H1 (cell line): ENCODE data around the gene RNF175. TPM values are rescaled to one million over a fixed set of nuclear protein-coding genes. Genes with fewer than 3 reads are reported as not detected.

Experiments used
- CTCF ChIA-PET: fragments of 300-600 bp; sonication (Branson Sonifier 250); formaldehyde crosslinking; loops from one replicate; lab custom pipeline; 2021; ENCODE audit not compliant: partially characterized antibody; lab: Charles Lee
- POLR2A ChIA-PET: fragments of 300-600 bp; sonication (Branson Sonifier 250); formaldehyde crosslinking; loops from one replicate; lab custom pipeline; 2021; ENCODE audit warnings: inconsistent platforms; ENCODE audit not compliant: partially characterized antibody; lab: Charles Lee
- DNase-seq, 2 experiments: peaks; one replicate each; pipeline versions ENCODE4 v3.0.0 to v3.0.0-alpha.2; 2010 to 2022; ENCODE audit warnings: low spot score in 2 of 2, low read depth in 1 of 2, mixed read lengths in 1 of 2
- FAIRE-seq: peaks from 2 replicates; lab custom pipeline; 2011; peaks lifted over from hg19 to GRCh38; lab: Jason Lieb, UNC
- H2AFZ ChIP-seq: 2 replicates; pipeline ENCODE4 v1.8.1; 2012; ENCODE audit warnings: low read length, inconsistent platforms
- H2AK5ac ChIP-seq: 2 replicates; pipeline ENCODE4 v1.6.1; 2013; ENCODE audit warnings: low read depth, low read length
- H2BK120ac ChIP-seq: replicated peaks from 2 replicates; pipeline ENCODE3; 2013; ENCODE audit warnings: low read depth, low read length, inconsistent platforms
- H2BK12ac ChIP-seq: 2 replicates; pipeline ENCODE4 v1.6.1; 2013; ENCODE audit warnings: low read depth, low read length
- H2BK15ac ChIP-seq: 2 replicates; pipeline ENCODE4 v1.6.1; 2013; ENCODE audit warnings: low read length
- H2BK20ac ChIP-seq: 2 replicates; pipeline ENCODE4 v1.6.1; 2013; ENCODE audit warnings: low read length
- H2BK5ac ChIP-seq: 2 replicates; pipeline ENCODE4 v1.6.1; 2013; ENCODE audit warnings: low read depth, low read length
- H3K14ac ChIP-seq: 2 replicates; pipeline ENCODE4 v1.6.1; 2013; ENCODE audit warnings: inconsistent platforms; ENCODE audit not compliant: insufficient read length
- H3K18ac ChIP-seq: 2 replicates; pipeline ENCODE4 v1.6.1; 2013; ENCODE audit warnings: low read length; ENCODE audit errors: extremely low read depth
- H3K23ac ChIP-seq: 2 replicates; pipeline ENCODE4 v1.6.1; 2013; ENCODE audit warnings: inconsistent platforms; ENCODE audit not compliant: insufficient read length
- H3K23me2 ChIP-seq: 2 replicates; pipeline ENCODE4 v1.6.1; 2013; ENCODE audit warnings: low read depth, low read length
- H3K27ac ChIP-seq: 2 replicates; pipeline ENCODE4 v1.6.1; 2011; ENCODE audit warnings: low read depth, low read length, inconsistent platforms
- H3K27me3 ChIP-seq, 4 experiments: replicated peaks in 1 of 4; 1 replicate in 1 of 4; 2 replicates in 3 of 4; pipeline versions ENCODE4 v1.6.1 to v1.8.1; 2011 to 2013; ENCODE audit warnings: low read length in 3 of 4, mild to moderate bottlenecking in 3 of 4, inconsistent platforms in 2 of 4, mixed read lengths in 2 of 4, moderate library complexity in 1 of 4; ENCODE audit not compliant: control insufficient read depth in 3 of 4, insufficient read depth in 3 of 4; ENCODE audit errors: extremely low read depth in 1 of 4
- H3K36me3 ChIP-seq, 4 experiments: 2 replicates each; pipeline versions ENCODE4 v1.6.1 to v1.8.1; 2011 to 2013; ENCODE audit warnings: mild to moderate bottlenecking in 4 of 4, low read length in 3 of 4, moderate library complexity in 2 of 4, control low read depth in 1 of 4, inconsistent platforms in 1 of 4; ENCODE audit not compliant: insufficient read depth in 4 of 4, control insufficient read depth in 2 of 4
- H3K4ac ChIP-seq: replicated peaks from 2 replicates; pipeline ENCODE3; 2013; ENCODE audit warnings: low read length, low read depth, mixed read lengths, inconsistent platforms; ENCODE audit not compliant: insufficient read length
- H3K4me1 ChIP-seq, 4 experiments: replicated peaks in 1 of 4; 1 replicate in 1 of 4; 2 replicates in 3 of 4; pipeline versions ENCODE4 v1.6.1 to v1.8.1; 2011 to 2013; ENCODE audit warnings: low read length in 3 of 4, inconsistent platforms in 2 of 4, mixed read lengths in 1 of 4; ENCODE audit not compliant: insufficient read depth in 4 of 4, control insufficient read depth in 3 of 4
- H3K4me2 ChIP-seq, 2 experiments: 2 replicates each; pipeline versions ENCODE4 v1.6.1 to v1.8.1; 2011 to 2013; ENCODE audit warnings: low read depth in 2 of 2, low read length in 2 of 2, control low read depth in 1 of 2, inconsistent platforms in 1 of 2, mild to moderate bottlenecking in 1 of 2; ENCODE audit not compliant: insufficient read depth in 1 of 2
- H3K4me3 ChIP-seq, 4 experiments: fragments of 200-600, 300-600 bp in 1 of 4; sonication (generic), shearing (Covaris generic), sonication (Bioruptor Twin) in 1 of 4; 2 replicates each; pipeline versions ENCODE4 v1.5.1 to v1.8.1; 2011 to 2016; ENCODE audit warnings: low read length in 4 of 4, low read depth in 3 of 4, control low read depth in 2 of 4, inconsistent platforms in 2 of 4, mild to moderate bottlenecking in 2 of 4, mixed read lengths in 1 of 4, moderate library complexity in 1 of 4; ENCODE audit not compliant: insufficient read depth in 2 of 4; ENCODE audit errors: extremely low read depth in 1 of 4
- H3K56ac ChIP-seq: replicated peaks from 2 replicates; pipeline ENCODE3; 2013; ENCODE audit warnings: low read depth, mild to moderate bottlenecking, mixed read lengths, low read length, inconsistent platforms; ENCODE audit not compliant: insufficient read length
- H3K79me1 ChIP-seq: 2 replicates; pipeline ENCODE4 v1.6.1; 2013; ENCODE audit warnings: low read depth, low read length, control low read depth
- H3K79me2 ChIP-seq, 2 experiments: 2 replicates each; pipeline versions ENCODE4 v1.6.1 to v1.8.1; 2012 to 2013; ENCODE audit warnings: low read length in 2 of 2, mild to moderate bottlenecking in 2 of 2, inconsistent platforms in 1 of 2; ENCODE audit not compliant: insufficient read depth in 2 of 2, control insufficient read depth in 1 of 2
- H3K9ac ChIP-seq, 4 experiments: replicated peaks in 1 of 4; 1 replicate in 1 of 4; 2 replicates in 3 of 4; pipeline versions ENCODE4 v1.6.1 to v1.8.1; 2011 to 2013; ENCODE audit warnings: low read depth in 3 of 4, low read length in 3 of 4, control low read depth in 2 of 4, mild to moderate bottlenecking in 2 of 4, moderate library complexity in 2 of 4, inconsistent platforms in 1 of 4; ENCODE audit errors: extremely low read depth in 1 of 4
- H3K9me3 ChIP-seq, 2 experiments: 2 replicates each; pipeline versions ENCODE4 v1.6.1 to v1.8.1; 2012 to 2013; ENCODE audit warnings: mild to moderate bottlenecking in 2 of 2, moderate library complexity in 2 of 2, control low read depth in 1 of 2, inconsistent platforms in 1 of 2, low read depth in 1 of 2, low read length in 1 of 2, mixed read lengths in 1 of 2; ENCODE audit not compliant: insufficient read depth in 2 of 2
- H4K20me1 ChIP-seq, 2 experiments: replicated peaks in 1 of 2; 2 replicates each; pipeline versions ENCODE3 to v1.8.1; 2011 to 2013; ENCODE audit warnings: inconsistent platforms in 2 of 2, low read length in 2 of 2, mild to moderate bottlenecking in 1 of 2; ENCODE audit not compliant: insufficient read depth in 2 of 2, control insufficient read depth in 1 of 2
- H4K5ac ChIP-seq: 2 replicates; pipeline ENCODE4 v1.6.1; 2013; ENCODE audit warnings: low read length, low read depth, mixed read lengths, inconsistent platforms; ENCODE audit not compliant: insufficient read length
- H4K8ac ChIP-seq: 2 replicates; pipeline ENCODE4 v1.8.0; 2013; ENCODE audit warnings: mild to moderate bottlenecking, moderate library complexity, low read length, inconsistent platforms; ENCODE audit not compliant: insufficient read depth; ENCODE audit errors: extremely low read depth
- H4K91ac ChIP-seq: replicated peaks from 2 replicates; pipeline ENCODE3; 2013; ENCODE audit warnings: low read length, mixed read lengths, inconsistent platforms; ENCODE audit not compliant: insufficient read length
- TAF7 ChIP-seq: optimal IDR thresholded peaks from 2 replicates; pipeline ENCODE3; 2011; ENCODE audit warnings: low read depth, mild to moderate bottlenecking, inconsistent platforms, low read length, moderate library complexity, borderline replicate concordance
- WGBS, 2 experiments: shearing (Covaris generic) in 1 of 2; methylation state at CpG; one replicate each; pipeline versions ENCODE4 v1.1.6 to v1.1.7; 2013 to 2015; ENCODE audit warnings: low lambda C conversion rate in 2 of 2, mixed read lengths in 2 of 2, inconsistent platforms in 1 of 2, low coverage in 1 of 2, missing lambda C conversion rate in 1 of 2; ENCODE audit not compliant: insufficient replicate concordance in 2 of 2, insufficient coverage in 1 of 2, insufficient read length in 1 of 2; ENCODE audit errors: extremely low coverage in 1 of 2, missing lambda C conversion rate in 1 of 2; 5-methylcytosine and 5-hydroxymethylcytosine counted together
- polyA plus RNA-seq, 7 experiments: library from polyadenylated mRNA; depleted of rRNA in 3 of 7; stranded (reverse) in 5 of 7; unstranded in 2 of 7; fragments of >200 nt in 5 of 7; fragments of 200-250 nt in 2 of 7; gene quantifications; 1 replicate in 5 of 7; 2 replicates in 1 of 7; 4 replicates in 1 of 7; pipeline versions ENCODE4 v1.2.1 to v1.2.3, GENCODE V29; 2011 to 2013; ENCODE audit warnings: missing spikeins in 2 of 7, mixed read lengths in 2 of 7
- total RNA-seq: library from RNA; stranded (reverse); fragmentation: NEBNext Ultra II Directional; extraction: Animal tissue kit (Norgen Biotek cat#: 25700); gene quantifications from 2 replicates; pipeline ENCODE4 v1.2.1, GENCODE V29; 2021

The RNF175 gene
- total and polyA plus RNA-seq, 2 of the 8 experiments (the other 6 are each of a cell fraction or from before 2014, with no cell fraction given) = 7.9 to 9.8 TPM

DNA sequence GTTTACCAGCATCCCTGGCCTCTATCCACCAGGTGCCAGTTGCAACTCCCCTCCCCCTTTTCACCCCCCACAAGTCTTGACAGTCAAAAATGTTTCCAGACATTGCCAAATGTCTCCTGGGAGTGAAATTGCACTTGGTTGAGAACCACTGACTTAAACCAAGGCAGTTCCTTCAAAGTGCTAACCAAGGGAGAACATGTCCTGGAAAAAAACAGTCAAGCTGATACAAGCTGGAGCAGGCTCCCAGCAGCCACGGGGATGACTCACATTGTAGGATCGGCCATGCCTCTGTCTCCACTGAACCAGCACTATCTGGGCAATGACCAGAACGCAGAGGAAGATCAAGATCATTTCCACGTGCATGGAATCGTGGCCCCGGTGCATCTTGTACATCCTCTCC lies 11.4 kb downstream of the RNF175 start:
- H3K79me1 ChIP-seq = 0 out of 2 replicates have a peak, but pooled peaks cover 2% of the 10 kb centered on the region
- H2AK5ac ChIP-seq = no peak overlapping the region
- no peak overlapping the region for H2BK5ac ChIP-seq
- H3K79me2 ChIP-seq = no peaks in the 10 kb centered on the region
- H3K14ac ChIP-seq = no peak overlapping the region
- no peak for DNase-seq
- no peak overlapping the region for H3K9ac ChIP-seq
- H3K4me1 ChIP-seq = no peaks in the 10 kb centered on the region
- no peaks in the 10 kb centered on the region for H3K27me3 ChIP-seq
- no peak overlapping the region for H2BK120ac ChIP-seq
- CTCF ChIA-PET = interaction anchor here (1.1 to 3.5 kb wide), 6 partner anchors 16 to 132 kb away, joined by 3 to 42 read pairs (median 12); no protein-coding TSS in a partner anchor
- H3K4me3 ChIP-seq = no peak overlapping the region
- H3K9me3 ChIP-seq = no peaks in the 10 kb centered on the region
- H2AFZ ChIP-seq = no peak overlapping the region
- H3K4me2 ChIP-seq = no peak overlapping the region
- H3K4ac ChIP-seq = no peak overlapping the region
- FAIRE-seq = no peak
- peaks cover 0 to 8% (median 3%) of the 10 kb centered on the region in 4 experiments; a peak in 4 of 8 replicates for H3K36me3 ChIP-seq
- H4K20me1 ChIP-seq = peaks cover 1 to 2% of the 10 kb centered on the region in 2 experiments
- no peak overlapping the region for H2BK15ac ChIP-seq
- H2BK20ac ChIP-seq = no peak overlapping the region
- POLR2A ChIA-PET = interaction anchor here (0.7 to 1.3 kb wide), 2 partner anchors 42 to 516 kb away, joined by 3 read pairs; no protein-coding TSS in a partner anchor
- H3K27ac ChIP-seq = no peak overlapping the region
- H3K23ac ChIP-seq = no peak overlapping the region
- H4K91ac ChIP-seq = no peak overlapping the region
- H2BK12ac ChIP-seq = no peak overlapping the region
- H3K23me2 ChIP-seq = no peaks in the 10 kb centered on the region
- no peak overlapping the region for H3K18ac ChIP-seq
- 92% methylated on average over 6 of the region's 6 CpGs; no CpG with 5 or more reads in 1 of the 2 experiments for WGBS, 2 experiments
- no peak overlapping the region for H4K5ac ChIP-seq
- no peak overlapping the region for H4K8ac ChIP-seq
- H3K56ac ChIP-seq = no peak overlapping the region
- no peak for TF ChIP-seq TAF7
